Colonic mucosa (tissue), 4 donors: ENCODE results near the gene MED13L. TPM values are rescaled to one million over a fixed set of nuclear protein-coding genes. Genes with fewer than 3 reads are reported as not detected.

Experiments
- DNase-seq: peaks from one replicate; pipeline ENCODE4 v3.0.0-alpha.2; 2020
- H3K27ac ChIP-seq: fragments of 200-600 bp; one replicate; pipeline ENCODE4 v1.8.0; 2021
- H3K27me3 ChIP-seq: fragments of 200-600 bp; one replicate; pipeline ENCODE4 v1.8.0; 2021
- H3K36me3 ChIP-seq: fragments of 200-600 bp; one replicate; pipeline ENCODE4 v1.8.0; 2021
- H3K4me1 ChIP-seq: fragments of 200-600 bp; one replicate; pipeline ENCODE4 v1.8.0; 2021; ENCODE audit warnings: mild to moderate bottlenecking
- H3K4me3 ChIP-seq: fragments of 200-600 bp; one replicate; pipeline ENCODE4 v1.8.0; 2021
- H3K9ac ChIP-seq, 2 donors: one replicate each; pipeline ENCODE4 v1.7.0; 2013; ENCODE audit warnings: control low read depth in 2 of 2, low read depth in 2 of 2, low read length in 2 of 2
- H3K9me3 ChIP-seq: fragments of 200-600 bp; one replicate; pipeline ENCODE4 v1.8.0; 2021
- CTCF ChIP-seq: fragments of 200-600 bp; IDR thresholded peaks from one replicate; pipeline ENCODE4 v1.8.0; 2022; ENCODE audit warnings: antibody characterized with exemption, mild to moderate bottlenecking
- intact Hi-C: fragments of 100-400 bp; cut with DNase I; formaldehyde crosslinking; loops from one replicate; pipeline ENCODE4 v1.14.1; 2022
- total RNA-seq, 2 donors: library from RNA; stranded (reverse); fragmentation: NEBNext Ultra II Directional in 1 of 2; extraction: Animal tissue kit (Norgen Biotek cat#: 25700) in 1 of 2; gene quantifications; one replicate each; pipeline ENCODE4 v1.2.1, GENCODE V29; 2021
- donor health status: healthy.
- donor health status: DM: no; HTN: no; CAD: no.
- donor health status: DM: no; HTN: no; CAD: no.

MED13L gene
- total RNA-seq, 2 donors from 2014 or later, result 73.8 to 92.6 TPM

GRCh38 chr12:116123451-116124258 lies 153.8 kb downstream of the MED13L start:
- Histone ChIP-seq H3K9me3 (no peaks in the 10 kb centered on the region), H3K36me3 (no peaks in the 10 kb centered on the region), H3K4me3 (no peak overlapping the region), H3K4me1 (peaks cover 9% of the 10 kb centered on the region), H3K9ac (no peak overlapping the region), H3K27me3 (no peaks in the 10 kb centered on the region), H3K27ac (no peak overlapping the region)
- intact Hi-C loops, result no loop called here
- no peak for TF ChIP-seq CTCF
- no peak for DNase-seq

GRCh38 chr12:116122628-116123027 lies 154.9 kb downstream of the MED13L start:
- H3K27ac ChIP-seq, result no peak overlapping the region
- DNase-seq, result no peak
- no peak overlapping the region for H3K4me3 ChIP-seq
- H3K36me3 ChIP-seq, result no peaks in the 10 kb centered on the region
- no peaks in the 10 kb centered on the region for H3K27me3 ChIP-seq
- intact Hi-C loops, result no loop called here
- H3K9ac ChIP-seq, result no peak overlapping the region
- H3K4me1 ChIP-seq, result peaks cover 9% of the 10 kb centered on the region
- TF ChIP-seq CTCF, result no peak
- H3K9me3 ChIP-seq, result no peaks in the 10 kb centered on the region

GRCh38 chr12:116121453-116121871 lies 156.0 kb downstream of the MED13L start:
- Histone ChIP-seq H3K4me1 (peaks cover 9% of the 10 kb centered on the region), H3K9ac (no peak overlapping the region), H3K36me3 (no peaks in the 10 kb centered on the region), H3K9me3 (no peaks in the 10 kb centered on the region), H3K4me3 (no peak overlapping the region), H3K27ac (no peak overlapping the region), H3K27me3 (no peaks in the 10 kb centered on the region)
- intact Hi-C loops, result no loop called here
- DNase-seq, result no peak
- TF ChIP-seq CTCF, result no peak

- DNase-seq, result no peak
- Histone ChIP-seq H3K9ac (no peak overlapping the region), H3K4me3 (no peak overlapping the region), H3K4me1 (no peaks in the 10 kb centered on the region), H3K36me3 (no peaks in the 10 kb centered on the region), H3K27me3 (no peaks in the 10 kb centered on the region), H3K9me3 (no peaks in the 10 kb centered on the region), H3K27ac (no peak overlapping the region)
- TF ChIP-seq CTCF, result no peak
- intact Hi-C loops, result loop anchor here (10.0 kb wide), 1 partner anchor 98 kb away; no protein-coding TSS in a partner anchor
These were observed 160.7 kb downstream of the MED13L start for GRCh38 chr12:116116650-116117424.

- Histone ChIP-seq H3K36me3 (no peaks in the 10 kb centered on the region), H3K4me1 (no peaks in the 10 kb centered on the region), H3K4me3 (no peak overlapping the region), H3K27me3 (no peaks in the 10 kb centered on the region), H3K9me3 (no peaks in the 10 kb centered on the region), H3K9ac (no peak overlapping the region), H3K27ac (no peak overlapping the region)
- intact Hi-C loops, result loop anchor here (10.0 kb wide), 1 partner anchor 101 kb away; no protein-coding TSS in a partner anchor
- DNase-seq, result no peak
- no peak for TF ChIP-seq CTCF
These were observed 163.9 kb downstream of the MED13L start for GRCh38 chr12:116113398-116114130.
